GM10266 (cell line): ENCODE data around the gene CTNNBIP1.

Source experiments
- DNase-seq: peaks from one replicate; pipeline ENCODE4 v3.0.0; 2012; ENCODE audit errors: extremely low spot score
- TF ChIP-seq, protein P1 (sequence below): IDR thresholded peaks from 2 replicates; pipeline ENCODE4 v1.5.1; 2012; ENCODE audit warnings: mild to moderate bottlenecking, low read depth; ENCODE audit not compliant: control insufficient read depth, insufficient read depth; ENCODE audit errors: missing control alignments

The CTNNBIP1 gene

DNA sequence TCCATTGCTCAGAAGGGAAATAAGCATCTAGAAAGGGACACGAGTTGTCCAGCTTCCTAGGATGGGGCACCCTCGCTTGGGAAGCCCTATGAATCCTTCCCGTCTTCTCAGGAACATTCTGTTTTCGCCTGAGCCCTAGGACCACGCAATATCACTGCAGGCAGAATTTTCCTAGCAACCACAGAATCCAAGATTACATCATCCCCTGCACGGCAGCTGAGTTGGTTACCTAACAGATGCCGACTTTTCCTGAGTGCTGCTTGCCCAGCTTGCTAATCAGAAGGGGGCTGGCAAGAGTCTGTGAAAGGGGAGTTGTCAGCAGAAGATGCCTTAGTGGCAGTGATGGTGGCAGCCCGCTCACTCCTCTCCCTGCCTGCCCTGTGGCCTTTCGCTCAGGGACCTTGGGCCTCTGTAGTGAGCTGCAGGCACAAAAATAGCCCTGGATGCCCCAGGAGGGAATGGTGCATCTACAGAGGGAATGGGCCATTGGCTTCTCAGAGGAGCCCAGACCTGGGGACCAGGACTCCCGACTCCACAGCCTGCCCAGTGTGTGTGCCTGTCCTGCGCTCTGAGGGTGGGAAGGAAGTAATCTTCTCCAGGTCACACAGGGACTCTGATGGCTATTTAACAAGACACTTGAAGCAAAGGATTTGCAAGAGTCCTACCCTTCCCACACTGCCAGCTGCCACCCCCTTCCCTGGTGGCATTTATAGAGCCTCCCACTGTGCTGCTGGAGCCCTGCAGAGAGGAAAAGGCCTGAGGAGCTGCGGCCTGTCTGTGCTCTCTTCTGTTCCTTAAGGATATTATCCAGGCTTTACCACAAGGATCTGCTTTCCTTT is 57.4 kb downstream of the CTNNBIP1 start:
- DNase-seq, result no peak
- TF ChIP-seq, protein P1, sequence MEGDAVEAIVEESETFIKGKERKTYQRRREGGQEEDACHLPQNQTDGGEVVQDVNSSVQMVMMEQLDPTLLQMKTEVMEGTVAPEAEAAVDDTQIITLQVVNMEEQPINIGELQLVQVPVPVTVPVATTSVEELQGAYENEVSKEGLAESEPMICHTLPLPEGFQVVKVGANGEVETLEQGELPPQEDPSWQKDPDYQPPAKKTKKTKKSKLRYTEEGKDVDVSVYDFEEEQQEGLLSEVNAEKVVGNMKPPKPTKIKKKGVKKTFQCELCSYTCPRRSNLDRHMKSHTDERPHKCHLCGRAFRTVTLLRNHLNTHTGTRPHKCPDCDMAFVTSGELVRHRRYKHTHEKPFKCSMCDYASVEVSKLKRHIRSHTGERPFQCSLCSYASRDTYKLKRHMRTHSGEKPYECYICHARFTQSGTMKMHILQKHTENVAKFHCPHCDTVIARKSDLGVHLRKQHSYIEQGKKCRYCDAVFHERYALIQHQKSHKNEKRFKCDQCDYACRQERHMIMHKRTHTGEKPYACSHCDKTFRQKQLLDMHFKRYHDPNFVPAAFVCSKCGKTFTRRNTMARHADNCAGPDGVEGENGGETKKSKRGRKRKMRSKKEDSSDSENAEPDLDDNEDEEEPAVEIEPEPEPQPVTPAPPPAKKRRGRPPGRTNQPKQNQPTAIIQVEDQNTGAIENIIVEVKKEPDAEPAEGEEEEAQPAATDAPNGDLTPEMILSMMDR, result no peak

DNA sequence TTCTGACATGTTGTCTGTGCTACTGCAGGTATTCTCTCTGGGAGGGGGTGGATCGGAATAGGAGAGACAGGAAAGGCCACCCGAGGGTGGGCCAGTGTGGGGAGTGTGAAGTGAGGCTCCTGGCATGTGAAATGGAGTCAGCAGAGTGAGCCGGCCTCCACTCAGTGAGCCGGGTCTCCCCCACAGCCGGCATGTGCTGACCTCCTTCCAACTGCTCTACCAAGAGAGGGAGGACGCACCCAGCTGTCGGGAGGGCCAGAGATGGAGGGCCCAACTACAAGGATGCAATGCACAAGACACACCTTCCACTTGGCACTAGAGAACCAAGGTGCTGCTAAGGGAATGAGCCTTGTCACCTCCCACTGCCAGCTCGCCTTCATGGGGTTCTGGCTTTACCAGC is 58.1 kb downstream of the CTNNBIP1 start:
- TF ChIP-seq, protein P1, result no peak
- no peak for DNase-seq

DNA sequence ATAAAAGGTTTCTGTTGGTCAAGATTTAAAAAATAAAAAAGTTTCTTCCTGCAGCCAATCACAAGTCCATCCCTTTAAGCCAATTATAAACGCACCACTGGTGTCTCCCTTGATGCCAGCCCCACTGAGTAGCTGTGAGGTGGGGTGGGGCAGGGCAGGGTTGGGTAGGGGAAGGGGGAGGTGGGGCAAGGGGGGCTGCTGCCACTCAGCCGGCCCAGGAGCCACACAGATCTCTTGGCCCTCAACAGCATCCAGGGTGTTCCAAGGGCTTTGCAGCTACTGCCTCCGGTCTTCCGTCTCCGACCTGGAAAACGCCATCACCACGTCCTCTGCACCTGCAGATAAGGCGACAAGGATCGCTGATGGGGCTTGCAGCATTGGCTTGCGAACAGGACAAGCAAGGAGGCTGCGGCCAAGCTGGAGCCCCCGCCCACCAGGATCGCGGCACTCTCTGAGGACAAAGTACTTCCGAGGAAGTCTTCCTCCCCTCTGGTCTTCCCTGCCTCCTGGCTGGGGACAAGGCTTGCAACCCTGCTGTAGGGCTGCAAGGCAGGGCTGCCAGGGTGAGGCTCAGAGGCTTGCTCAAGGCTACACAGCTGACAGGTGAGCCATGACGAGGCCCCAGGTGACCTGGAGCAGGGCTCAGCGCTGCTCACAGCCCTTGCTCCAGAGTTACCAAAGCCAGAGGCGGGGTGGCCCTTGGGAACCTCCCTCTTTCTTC is 59.5 kb downstream of the CTNNBIP1 start:
- TF ChIP-seq, protein P1, result no peak
- no peak for DNase-seq

DNA sequence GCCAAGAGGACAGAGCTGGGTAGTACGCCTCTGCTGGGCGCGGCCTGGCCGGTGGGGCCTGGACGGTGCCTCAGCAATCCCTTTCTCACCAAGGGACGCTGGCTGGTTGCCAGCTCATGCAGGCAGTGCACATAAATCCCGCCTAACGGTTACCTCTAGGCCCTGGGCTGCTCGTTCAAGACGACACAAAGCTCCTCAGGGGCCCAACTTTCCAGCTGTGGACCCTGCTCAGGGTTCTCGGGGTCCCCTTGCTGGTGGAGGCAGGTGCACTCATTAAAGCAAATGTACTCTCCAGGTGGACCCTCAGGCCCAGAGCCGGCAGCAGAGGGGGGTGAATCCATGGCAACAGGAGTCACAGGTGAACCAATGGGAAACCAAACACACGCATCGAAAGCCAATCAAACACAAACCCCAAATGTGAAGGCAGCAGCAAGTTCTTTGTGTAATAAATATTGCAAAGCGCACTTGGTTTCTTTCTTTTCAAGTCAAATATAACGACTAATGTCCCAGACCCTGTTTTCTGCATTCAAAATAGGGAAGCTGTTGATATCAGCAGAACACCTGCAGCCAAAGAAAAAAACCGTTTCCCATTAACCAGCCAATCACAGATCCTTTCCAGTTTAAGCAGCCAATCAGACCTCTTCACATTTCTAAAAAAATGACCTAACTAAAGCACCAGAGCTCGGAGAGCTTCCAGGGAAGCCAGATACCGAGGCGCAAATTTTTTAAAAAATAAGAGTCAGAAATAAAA is 60.2 kb downstream of the CTNNBIP1 start:
- DNase-seq, result peak; percentile 73
- TF ChIP-seq, protein P1, result no peak

DNA sequence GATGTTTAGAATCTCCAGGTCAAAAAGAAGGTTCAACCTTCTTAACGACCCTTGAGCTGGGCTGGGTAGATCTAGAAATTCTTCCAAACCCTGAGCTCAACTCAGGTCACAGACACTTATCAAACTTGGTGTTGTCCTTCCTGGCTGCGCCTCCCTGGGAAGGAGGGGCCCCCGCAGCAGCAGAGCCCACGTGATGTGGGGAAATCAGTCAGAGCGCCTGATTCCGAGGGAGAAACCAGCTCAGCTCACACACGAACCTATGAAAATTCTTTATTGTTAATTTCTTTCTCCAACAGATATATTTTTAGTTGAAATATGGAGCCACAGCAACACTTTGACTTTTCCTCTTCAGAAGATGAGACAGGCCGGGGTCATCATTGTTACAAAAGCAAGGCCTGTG is 62.0 kb downstream of the CTNNBIP1 start:
- TF ChIP-seq, protein P1, result no peak
- DNase-seq, result no peak

DNA sequence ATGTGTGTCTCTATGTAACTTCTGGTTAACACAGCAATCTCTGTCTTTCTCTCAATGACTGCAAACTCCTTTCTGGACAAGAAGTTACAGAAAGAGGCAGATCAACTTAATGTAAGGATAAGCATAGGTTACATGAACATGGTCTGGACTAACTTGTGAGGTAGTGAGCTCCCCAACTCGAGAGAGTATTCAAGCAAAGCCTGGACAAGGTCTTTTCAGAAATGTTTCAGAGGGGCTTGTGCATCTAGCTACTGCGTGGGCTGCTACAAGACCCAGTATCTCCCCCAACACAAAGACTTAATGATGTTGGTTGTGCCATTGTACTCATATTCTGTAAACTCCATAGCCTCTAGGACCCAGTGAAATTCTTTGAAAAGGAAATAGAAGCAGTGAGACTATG is 62.8 kb downstream of the CTNNBIP1 start:
- no peak for DNase-seq
- TF ChIP-seq, protein P1, result no peak

DNA sequence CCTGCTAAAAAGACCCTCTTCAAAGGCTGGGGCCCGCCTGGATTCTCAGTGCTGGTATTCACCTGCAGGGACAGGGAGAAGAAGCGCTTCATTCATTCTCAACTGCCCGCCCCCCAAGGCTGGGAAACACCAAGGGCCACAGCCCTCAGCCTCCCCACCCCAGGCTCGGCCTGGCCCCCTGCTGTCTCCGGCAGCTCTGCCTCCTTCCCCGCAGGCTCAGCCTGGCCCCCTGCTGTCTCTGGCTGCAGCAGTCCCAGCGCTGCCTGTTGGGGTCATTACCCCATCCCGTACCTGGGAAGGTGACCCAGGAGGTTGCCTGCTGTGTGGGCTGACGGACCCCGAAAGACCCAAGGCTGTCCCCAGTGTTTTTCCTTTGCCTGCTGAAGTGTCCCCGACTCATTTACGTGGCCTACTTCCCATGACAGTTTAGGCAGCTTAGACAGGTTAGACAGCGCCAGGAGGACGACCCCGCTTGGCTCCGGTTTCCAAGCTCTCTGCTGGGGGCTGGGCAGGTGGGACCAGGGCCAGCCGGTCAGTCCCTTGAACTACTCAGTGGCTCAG is 63.4 kb downstream of the CTNNBIP1 start:
- TF ChIP-seq, protein P1, result no peak
- DNase-seq, result no peak
